ENCODE results near the gene TUBB4B.
A peak's percentile ranks its signal among the peaks of the same experiment; 100 is the strongest.
"Not testable (repeated sequence)": the region's sequence is repeated elsewhere in the genome, so short reads cannot be mapped to it uniquely, and the experiment has no call there.

The TUBB4B gene

GRCh38 chr9:137252555-137253506, 11.7 kb downstream of the TUBB4B start:
- DNase-seq: no peak

- DNase-seq: no peak
These were observed 12.9 kb downstream of the TUBB4B start for GRCh38 chr9:137253717-137254623.

- DNase-seq: peak; percentile 91 to 97 (median 96)
These were observed 13.7 kb downstream of the TUBB4B start, which contains the start of gene NELFB for GRCh38 chr9:137254624-137255447. Gene NELFB, plus strand, starts transcription at chr9:137255327.

- no peak for DNase-seq
These were observed 14.5 kb downstream of the TUBB4B start for GRCh38 chr9:137255448-137256114.

GRCh38 chr9:137256362-137256761, 15.3 kb downstream of the TUBB4B start:
- DNase-seq: no peak

- no peak for DNase-seq
These were observed 15.8 kb downstream of the TUBB4B start for GRCh38 chr9:137256856-137257255.

GRCh38 chr9:137262173-137262908, 21.3 kb downstream of the TUBB4B start:
- not testable (repeated sequence) for DNase-seq

- no peak for DNase-seq
These were observed 21.8 kb downstream of the TUBB4B start for GRCh38 chr9:137262909-137263285.

GRCh38 chr9:137263506-137263905, 22.4 kb downstream of the TUBB4B start:
- DNase-seq: no peak

GRCh38 chr9:137264067-137264466, 23.0 kb downstream of the TUBB4B start:
- DNase-seq: no peak

GRCh38 chr9:137265496-137266161, 24.5 kb downstream of the TUBB4B start:
- no peak for DNase-seq

GRCh38 chr9:137266162-137266527, 25.1 kb downstream of the TUBB4B start:
- peak in 1 of 4 experiments; percentile 0 for DNase-seq

- peak in 1 of 4 experiments; percentile 1 for DNase-seq
These were observed 25.7 kb downstream of the TUBB4B start for GRCh38 chr9:137266585-137267453.

- peak in 1 of 4 experiments; percentile 2 for DNase-seq
These were observed 26.9 kb downstream of the TUBB4B start for GRCh38 chr9:137267933-137268355.

GRCh38 chr9:137268538-137269201, 27.6 kb downstream of the TUBB4B start:
- peak in 3 of 4 experiments; percentile 18 to 37 (median 26) for DNase-seq

- peak in 2 of 4 experiments; percentile 18 to 37 for DNase-seq
These were observed 28.2 kb downstream of the TUBB4B start for GRCh38 chr9:137269231-137269772.

- no peak for DNase-seq
These were observed 30.0 kb downstream of the TUBB4B start for GRCh38 chr9:137270929-137271695.

GRCh38 chr9:137271696-137272076, 30.6 kb downstream of the TUBB4B start:
- DNase-seq: no peak

All from suppressor macrophage (primary cell).